A673 (cell line): ENCODE results near the gene PKNOX2.

Experiments
- CTCF ChIP-seq: fragments of 300-800, 200-600 bp; sonication (generic); conservative IDR thresholded peaks from 2 replicates; pipeline ENCODE4 v1.5.1; 2017; ENCODE audit warnings: low read depth, mild to moderate bottlenecking, antibody characterized with exemption, low read length, moderate library complexity, mixed read lengths
- EZH2 ChIP-seq: fragments of 200-600 bp; sonication (generic); IDR thresholded peaks from 2 replicates; pipeline ENCODE4 v1.6.1; 2017; ENCODE audit warnings: borderline replicate concordance, low read depth, mild to moderate bottlenecking, mixed read lengths, antibody characterized with exemption, low read length; ENCODE audit not compliant: poor library complexity, severe bottlenecking

DNA sequence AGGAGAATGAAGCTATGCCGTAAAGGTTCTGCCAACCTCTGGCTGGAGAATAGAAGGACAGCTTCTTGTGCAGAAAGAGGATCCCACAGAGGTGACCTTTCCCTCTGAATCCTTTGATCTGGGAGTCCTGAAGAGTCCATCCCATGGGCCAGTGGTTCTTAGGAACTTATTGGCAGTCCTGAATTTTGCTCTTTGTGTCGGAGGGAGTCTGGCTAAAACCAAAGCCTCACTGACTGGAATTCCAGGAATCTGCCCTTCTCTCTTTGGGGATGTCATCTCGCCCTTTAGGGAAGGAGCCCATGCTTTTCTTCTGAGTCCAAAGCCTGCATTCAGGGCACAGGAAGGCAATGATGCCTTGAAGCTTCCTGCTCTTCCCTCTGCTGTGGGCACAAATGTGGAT is 45.5 kb downstream of the PKNOX2 start:
- no peak for TF ChIP-seq CTCF
- TF ChIP-seq EZH2: no peak
